Type B pancreatic cell (in vitro differentiated cells): Measurements from ENCODE around the gene MMP23B. TPM values are rescaled to one million over a fixed set of nuclear protein-coding genes. Genes with fewer than 3 reads are reported as not detected.
A peak's percentile ranks its signal among the peaks of the same experiment; 100 is the strongest.

ENCODE experiments used
- DNase-seq: peaks from one replicate; pipeline ENCODE4 v3.0.0; 2021; ENCODE audit warnings: mixed read lengths; ENCODE audit not compliant: unreplicated experiment; ENCODE audit errors: extremely low spot score
- H3K27ac Mint-ChIP-seq: 2 replicates; pipeline ENCODE4 v1.8.0; 2021; ENCODE audit warnings: mild to moderate bottlenecking, mixed read lengths
- H3K27me3 Mint-ChIP-seq: 2 replicates; pipeline ENCODE4 v1.8.0; 2021; ENCODE audit warnings: mixed read lengths
- H3K36me3 Mint-ChIP-seq: 2 replicates; pipeline ENCODE4 v1.8.0; 2021; ENCODE audit warnings: mixed read lengths
- H3K4me1 Mint-ChIP-seq: one replicate; pipeline ENCODE4 v1.8.0; 2021; ENCODE audit warnings: mixed read lengths; ENCODE audit not compliant: unreplicated experiment
- H3K4me3 Mint-ChIP-seq: 2 replicates; pipeline ENCODE4 v1.8.0; 2021; ENCODE audit warnings: mild to moderate bottlenecking, mixed read lengths
- H3K9me3 Mint-ChIP-seq: 2 replicates; pipeline ENCODE4 v1.8.0; 2021; ENCODE audit warnings: mixed read lengths
- total RNA-seq: library from RNA; stranded (reverse); gene quantifications from 2 replicates; pipeline ENCODE4 v1.2.1, GENCODE V29; 2021; ENCODE audit warnings: low replicate concordance
- TF ChIP-seq, protein P1 (sequence below): fragments of 200-600 bp; sonication (generic); conservative IDR thresholded peaks from 2 replicates; pipeline ENCODE4 v1.5.0; 2021; ENCODE audit warnings: antibody characterized with exemption, mild to moderate bottlenecking

Gene MMP23B
- total RNA-seq, 1 donor from 2014 or later, result 6.8 TPM

- TF ChIP-seq, protein P1, sequence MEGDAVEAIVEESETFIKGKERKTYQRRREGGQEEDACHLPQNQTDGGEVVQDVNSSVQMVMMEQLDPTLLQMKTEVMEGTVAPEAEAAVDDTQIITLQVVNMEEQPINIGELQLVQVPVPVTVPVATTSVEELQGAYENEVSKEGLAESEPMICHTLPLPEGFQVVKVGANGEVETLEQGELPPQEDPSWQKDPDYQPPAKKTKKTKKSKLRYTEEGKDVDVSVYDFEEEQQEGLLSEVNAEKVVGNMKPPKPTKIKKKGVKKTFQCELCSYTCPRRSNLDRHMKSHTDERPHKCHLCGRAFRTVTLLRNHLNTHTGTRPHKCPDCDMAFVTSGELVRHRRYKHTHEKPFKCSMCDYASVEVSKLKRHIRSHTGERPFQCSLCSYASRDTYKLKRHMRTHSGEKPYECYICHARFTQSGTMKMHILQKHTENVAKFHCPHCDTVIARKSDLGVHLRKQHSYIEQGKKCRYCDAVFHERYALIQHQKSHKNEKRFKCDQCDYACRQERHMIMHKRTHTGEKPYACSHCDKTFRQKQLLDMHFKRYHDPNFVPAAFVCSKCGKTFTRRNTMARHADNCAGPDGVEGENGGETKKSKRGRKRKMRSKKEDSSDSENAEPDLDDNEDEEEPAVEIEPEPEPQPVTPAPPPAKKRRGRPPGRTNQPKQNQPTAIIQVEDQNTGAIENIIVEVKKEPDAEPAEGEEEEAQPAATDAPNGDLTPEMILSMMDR, result no peak
- Mint-ChIP-seq H3K36me3 (no peaks in the 10 kb centered on the region), H3K9me3 (no peaks in the 10 kb centered on the region), H3K4me3 (no peak overlapping the region), H3K27me3 (no peaks in the 10 kb centered on the region), H3K27ac (no peak overlapping the region), H3K4me1 (no peaks in the 10 kb centered on the region)
- no peak for DNase-seq
These were observed 10.6 kb upstream of the MMP23B start for GRCh38 chr1:1621173-1622009.

DNA sequence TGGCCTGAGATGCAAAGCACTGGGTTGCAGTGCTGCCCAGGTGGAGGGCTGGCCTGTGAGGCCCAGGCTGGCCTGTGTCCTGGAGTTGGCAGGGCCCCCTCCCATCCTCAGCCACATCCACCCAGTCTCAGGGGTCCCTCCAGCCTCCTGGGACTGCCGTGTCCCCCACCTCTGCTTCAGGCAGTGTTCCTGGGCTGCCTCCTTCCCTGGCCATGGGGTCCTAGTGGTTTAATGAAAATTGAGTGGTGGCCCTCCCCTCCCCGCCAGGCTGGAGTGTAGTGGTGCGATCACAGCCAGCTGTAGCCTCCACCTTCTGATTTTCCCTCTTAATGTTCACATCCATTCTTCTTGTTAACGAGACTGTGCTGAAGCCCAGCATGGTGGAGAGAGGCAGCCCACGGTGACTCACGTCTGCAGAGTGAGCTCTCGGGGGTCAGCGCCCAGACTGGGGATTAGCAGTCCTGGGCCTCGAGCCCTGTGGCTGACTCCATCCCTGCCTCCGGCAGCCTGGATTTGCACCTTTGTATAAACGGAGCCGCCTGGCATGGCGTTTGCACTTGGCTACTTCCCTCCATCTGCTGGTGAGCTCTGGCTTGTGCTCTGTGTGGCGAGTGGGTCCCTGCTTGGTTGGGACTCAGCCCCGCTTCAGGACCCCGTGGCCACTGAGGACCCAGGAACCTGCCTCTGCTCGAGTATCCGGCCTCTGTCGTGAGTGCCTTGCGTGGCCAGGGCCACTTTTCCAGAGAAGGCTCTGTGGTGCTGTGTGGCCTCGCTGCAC lies 9.8 kb upstream of the MMP23B start:
- Mint-ChIP-seq H3K4me1 (no peaks in the 10 kb centered on the region), H3K27me3 (no peaks in the 10 kb centered on the region), H3K36me3 (no peaks in the 10 kb centered on the region), H3K4me3 (peak overlapping the region; percentile 45), H3K27ac (no peak overlapping the region), H3K9me3 (no peaks in the 10 kb centered on the region)
- no peak for DNase-seq
- TF ChIP-seq, protein P1, result no peak

DNA sequence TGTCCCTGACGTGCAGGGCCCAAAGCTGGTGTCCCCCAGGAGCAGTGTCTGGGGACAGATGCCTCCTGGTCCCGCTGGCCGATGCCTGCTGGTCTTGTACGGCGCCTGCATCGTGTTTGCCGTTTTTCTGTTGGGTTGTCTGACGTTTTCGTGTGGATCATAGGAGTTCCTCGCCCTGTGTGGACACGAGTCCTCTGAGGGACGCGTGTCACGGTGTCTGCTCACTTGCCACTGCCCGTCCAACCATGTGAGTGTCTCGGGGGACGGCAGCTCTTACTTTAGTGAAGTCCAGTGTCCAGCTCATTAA lies 9.2 kb upstream of the MMP23B start:
- H3K27me3 Mint-ChIP-seq, result no peaks in the 10 kb centered on the region
- TF ChIP-seq, protein P1, result no peak
- H3K9me3 Mint-ChIP-seq, result no peaks in the 10 kb centered on the region
- no peaks in the 10 kb centered on the region for H3K4me1 Mint-ChIP-seq
- DNase-seq, result no peak
- H3K27ac Mint-ChIP-seq, result no peak overlapping the region
- H3K4me3 Mint-ChIP-seq, result no peak overlapping the region
- H3K36me3 Mint-ChIP-seq, result no peaks in the 10 kb centered on the region

DNA sequence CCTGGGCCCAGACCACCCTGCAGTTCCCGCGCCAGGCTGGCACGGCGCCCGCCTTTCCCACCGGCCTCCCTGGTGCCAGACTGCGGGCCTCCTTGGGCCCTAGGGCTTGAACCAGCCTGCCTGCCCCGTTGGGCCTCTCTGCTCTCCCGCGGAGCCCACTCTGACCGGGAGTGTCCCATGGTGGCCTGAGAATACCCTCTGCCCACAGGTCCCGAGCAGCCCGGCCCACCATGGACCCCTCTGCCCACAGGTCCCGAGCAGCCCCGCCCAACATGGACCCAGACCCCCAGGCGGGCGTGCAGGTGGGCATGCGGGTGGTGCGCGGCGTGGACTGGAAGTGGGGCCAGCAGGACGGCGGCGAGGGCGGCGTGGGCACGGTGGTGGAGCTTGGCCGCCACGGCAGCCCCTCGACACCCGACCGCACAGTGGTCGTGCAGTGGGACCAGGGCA lies 8.8 kb upstream of the MMP23B start:
- H3K36me3 Mint-ChIP-seq, result no peaks in the 10 kb centered on the region
- H3K27me3 Mint-ChIP-seq, result no peaks in the 10 kb centered on the region
- no peak overlapping the region for H3K27ac Mint-ChIP-seq
- TF ChIP-seq, protein P1, result no peak
- H3K4me1 Mint-ChIP-seq, result no peaks in the 10 kb centered on the region
- no peaks in the 10 kb centered on the region for H3K9me3 Mint-ChIP-seq
- DNase-seq, result no peak
- H3K4me3 Mint-ChIP-seq, result no peak overlapping the region

- no peaks in the 10 kb centered on the region for H3K36me3 Mint-ChIP-seq
- no peaks in the 10 kb centered on the region for H3K4me1 Mint-ChIP-seq
- no peak overlapping the region for H3K27ac Mint-ChIP-seq
- no peak for DNase-seq
- no peaks in the 10 kb centered on the region for H3K27me3 Mint-ChIP-seq
- no peak overlapping the region for H3K4me3 Mint-ChIP-seq
- H3K9me3 Mint-ChIP-seq, result no peaks in the 10 kb centered on the region
- TF ChIP-seq, protein P1, result no peak
These were observed 8.1 kb upstream of the MMP23B start for GRCh38 chr1:1623631-1624442.
